HG03439 (cell line): Measurements from ENCODE around the gene DDX25.

Source experiments
- ATAC-seq: cut with Tn5 transposase; IDR thresholded peaks from one replicate; pipeline ENCODE4 v1.9.1; 2021; ENCODE audit warnings: mild to moderate bottlenecking, moderate library complexity; ENCODE audit not compliant: unreplicated experiment

The DDX25 gene

GRCh38 chr11:125968354-125968753, 64.0 kb downstream of the DDX25 start:
- no peak for ATAC-seq

GRCh38 chr11:125971618-125972017, 67.3 kb downstream of the DDX25 start:
- ATAC-seq: no peak

- no peak for ATAC-seq
Measured at GRCh38 chr11:125974284-125974683, 70.0 kb downstream of the DDX25 start.

- no peak for ATAC-seq
Measured at GRCh38 chr11:125975634-125976033, 71.3 kb downstream of the DDX25 start.

GRCh38 chr11:125976156-125976555, 71.8 kb downstream of the DDX25 start:
- no peak for ATAC-seq

GRCh38 chr11:125977333-125977732, 73.0 kb downstream of the DDX25 start:
- no peak for ATAC-seq

- ATAC-seq: no peak
Measured at GRCh38 chr11:125978181-125978716, 73.9 kb downstream of the DDX25 start.
